Anterior cingulate cortex (tissue), 58 donors: ENCODE measurements around the gene TARDBP.
A peak's percentile ranks its signal among the peaks of the same experiment; 100 is the strongest.
"Not testable (repeated sequence)": the region's sequence is repeated elsewhere in the genome, so short reads cannot be mapped to it uniquely, and the experiment has no call there.

ENCODE experiments used
- DNase-seq, 58 donors: peaks; one replicate each; lab custom pipeline; 2025; lab: John Stamatoyannopoulos, UW

The TARDBP gene

GRCh38 chr1:11012260-11013159, at the start of gene TARDBP:
Gene TARDBP, plus strand, starts transcription at chr1:11012654. Its CDS starts 1,074 bp downstream, at chr1:11013728.
- DNase-seq: peak; percentile 23 to 96 (median 89)

DNA sequence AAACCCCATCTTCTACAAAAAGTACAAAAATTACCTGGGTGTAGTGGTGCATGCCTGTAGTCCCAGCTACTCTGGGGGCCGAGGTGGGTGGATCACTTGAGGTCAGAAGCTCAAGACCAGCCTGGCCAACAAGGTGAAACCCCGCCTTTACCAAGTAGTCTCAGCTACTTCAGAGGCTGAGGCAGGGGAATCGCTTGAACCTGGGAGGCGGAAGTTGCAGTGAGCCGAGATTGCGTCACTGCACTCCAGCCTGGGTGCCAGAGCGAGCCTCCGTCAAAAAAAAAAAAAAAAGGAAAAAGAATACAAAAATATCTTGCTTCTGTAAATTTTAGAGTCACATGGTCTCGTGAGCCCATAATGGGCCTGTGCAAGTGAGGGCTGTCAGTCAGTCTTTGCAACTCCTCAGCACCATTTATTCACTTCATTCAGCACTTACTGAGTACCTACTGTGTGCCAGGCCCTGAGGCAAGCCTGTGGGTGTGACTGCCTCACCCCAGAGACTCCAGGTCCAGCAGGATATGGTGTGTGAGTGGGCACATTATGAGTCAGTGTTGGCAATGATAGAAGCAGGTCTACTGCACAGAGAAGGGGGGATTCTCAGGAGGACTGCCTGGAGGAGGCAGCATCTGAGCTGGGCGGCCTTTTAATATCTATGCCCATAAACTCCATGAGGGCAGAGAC, 46.8 kb upstream of the TARDBP start:
- no peak for DNase-seq

DNA sequence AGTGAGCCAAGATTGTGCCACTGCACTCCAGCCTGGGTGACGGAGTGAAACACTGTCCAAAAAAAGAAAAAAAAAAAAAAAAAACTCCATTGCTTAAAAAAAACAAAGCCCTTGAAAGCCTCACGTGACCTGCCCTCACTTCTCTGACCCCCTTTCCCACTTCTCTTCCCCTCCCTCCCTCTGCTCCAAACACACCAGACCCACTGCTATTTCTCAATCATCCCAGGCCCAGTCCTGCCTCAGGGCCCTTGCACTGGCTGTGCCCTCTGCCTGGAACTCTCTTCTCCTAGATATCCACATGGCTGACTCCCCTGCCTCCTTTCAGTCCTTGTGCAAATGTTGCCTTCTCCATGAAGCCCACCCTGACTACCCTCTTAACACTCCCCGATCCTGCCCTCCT, 45.4 kb upstream of the TARDBP start:
- no peak for DNase-seq

GRCh38 chr1:10968411-10968826, 44.0 kb upstream of the TARDBP start:
- DNase-seq: peak in 1 of 58 donors; percentile 27

- peak in 2 of 58 donors; percentile 6 to 26 for DNase-seq
Measured at GRCh38 chr1:10969267-10969970, 43.0 kb upstream of the TARDBP start.

GRCh38 chr1:10969971-10970332, 42.5 kb upstream of the TARDBP start:
- no peak for DNase-seq

DNA sequence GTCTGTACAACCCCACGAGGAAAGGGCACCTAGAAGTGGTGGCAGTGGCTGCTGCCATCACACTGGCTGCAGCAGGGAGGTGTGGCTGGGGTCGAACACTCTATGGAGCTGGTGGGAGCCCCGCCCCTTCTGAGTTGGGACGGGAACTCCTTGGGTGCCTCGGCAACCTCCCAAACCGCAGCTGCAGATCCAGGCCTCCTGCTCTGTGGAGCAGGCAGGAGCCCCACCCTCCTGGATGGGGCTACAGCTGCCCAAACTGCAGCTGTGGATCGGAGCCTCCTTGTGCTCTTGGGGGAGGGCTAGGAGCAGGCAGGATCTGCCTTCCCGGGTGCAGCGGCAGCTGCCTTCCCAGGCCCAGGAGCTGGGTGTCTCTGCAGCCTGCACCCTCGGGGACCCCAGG, 38.9 kb upstream of the TARDBP start:
- DNase-seq: no peak

GRCh38 chr1:10973956-10974881, 38.2 kb upstream of the TARDBP start:
- DNase-seq: no peak

DNA sequence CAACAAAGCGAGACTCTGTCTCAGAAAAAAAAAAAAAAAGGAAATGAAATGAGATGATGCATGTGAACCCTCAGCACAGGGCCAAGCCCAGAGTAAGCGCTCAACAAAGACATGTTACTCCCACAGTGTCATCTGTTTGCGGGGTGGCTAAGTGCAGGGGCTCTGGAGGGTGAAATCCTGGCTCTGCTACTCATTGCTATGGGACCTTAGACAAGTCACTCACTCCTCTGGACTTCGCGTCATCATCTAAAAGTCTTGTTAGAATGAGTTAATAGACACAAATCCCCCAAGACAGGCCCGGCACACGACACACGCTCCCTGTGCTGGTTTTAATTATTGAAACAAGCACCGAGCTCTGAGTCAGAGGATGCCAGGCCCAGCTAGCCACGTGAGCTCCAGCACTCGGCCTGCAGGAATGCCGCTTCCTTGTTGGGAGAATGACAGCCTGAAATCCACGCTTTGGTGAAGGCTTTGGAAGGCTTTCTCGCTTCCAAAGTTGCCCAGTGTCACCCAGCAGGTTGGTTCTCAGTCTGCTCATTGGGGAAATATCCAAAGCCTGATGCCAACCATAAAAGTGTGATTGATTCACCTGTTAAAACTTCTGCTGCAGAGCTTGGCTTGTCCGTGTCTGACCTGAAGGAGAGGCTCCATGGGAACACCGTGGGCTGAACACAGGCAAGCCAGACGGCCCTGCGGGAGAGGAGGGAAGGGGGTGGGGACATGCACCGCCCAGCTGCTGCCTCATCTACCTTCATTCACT, 36.7 kb upstream of the TARDBP start:
- DNase-seq: peak in 31 of 58 donors; percentile 5 to 70 (median 23)

DNA sequence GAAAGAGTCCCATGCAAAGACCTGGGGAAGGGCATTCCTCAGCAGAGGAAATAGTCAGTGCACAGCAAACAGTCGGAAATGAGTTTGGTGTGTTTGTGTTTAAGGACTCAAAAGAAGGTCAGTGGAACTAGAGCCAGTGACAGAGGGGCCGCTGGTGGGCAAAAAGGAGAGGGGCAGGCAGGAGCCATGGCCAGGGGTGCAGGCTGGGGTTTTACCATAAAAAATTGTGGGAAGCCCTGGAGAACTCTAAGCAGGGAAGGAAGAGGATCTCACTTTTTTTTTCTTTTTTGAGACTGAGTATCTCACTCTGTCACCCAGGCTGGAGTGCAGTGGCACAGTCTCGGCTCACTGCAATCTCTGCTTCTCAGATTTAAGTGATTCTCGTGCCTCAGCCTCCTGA, 33.7 kb upstream of the TARDBP start:
- no peak for DNase-seq

- peak in 53 of 58 donors; percentile 14 to 90 (median 66) for DNase-seq
Measured at GRCh38 chr1:10979483-10979920, 33.0 kb upstream of the TARDBP start.

DNA sequence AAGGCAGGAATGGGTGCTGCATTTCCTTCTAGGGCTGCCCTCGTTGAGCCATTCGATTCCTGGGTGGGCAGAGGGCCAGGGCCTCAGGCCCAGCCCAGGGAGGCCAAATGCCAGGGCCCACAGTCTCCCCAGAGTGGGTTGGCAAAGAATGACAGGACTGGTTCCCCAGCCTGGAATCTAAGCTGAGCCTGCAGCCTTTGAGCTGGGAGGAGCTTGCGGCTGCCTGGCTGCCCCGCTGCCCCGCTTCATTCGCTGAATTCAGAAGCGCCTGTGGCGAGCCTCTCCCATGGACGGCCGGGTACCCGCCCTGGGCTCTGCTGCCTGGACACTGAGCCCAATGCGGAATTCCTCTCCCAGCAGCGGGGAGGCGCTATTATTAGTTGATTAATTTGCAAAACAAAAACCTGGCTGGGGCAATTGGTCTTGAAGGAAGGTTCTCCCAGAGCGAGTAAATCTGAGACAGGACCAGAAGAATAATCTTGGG, 32.3 kb upstream of the TARDBP start:
- DNase-seq: peak in 57 of 58 donors; percentile 28 to 94 (median 82)

- peak in 56 of 58 donors; percentile 3 to 90 (median 68) for DNase-seq
Measured at GRCh38 chr1:10980841-10981727, 31.4 kb upstream of the TARDBP start.

DNA sequence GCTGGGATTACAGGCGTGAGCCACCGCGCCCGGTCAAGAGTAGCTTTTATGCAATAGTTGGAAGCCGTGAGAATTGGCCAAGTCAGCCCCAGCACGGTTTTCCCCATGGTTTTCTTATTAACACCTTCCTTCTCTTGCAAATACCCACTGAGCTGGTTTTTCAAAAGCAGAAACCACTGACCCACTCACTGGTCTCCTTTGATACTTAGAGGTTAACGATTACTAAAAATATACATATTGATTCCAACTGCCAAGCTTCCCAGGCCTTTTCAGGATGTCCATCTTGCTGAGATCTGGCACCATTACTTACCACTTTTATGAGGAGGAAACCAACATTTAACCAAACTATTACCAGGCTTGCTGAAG, 25.9 kb upstream of the TARDBP start:
- no peak for DNase-seq

DNA sequence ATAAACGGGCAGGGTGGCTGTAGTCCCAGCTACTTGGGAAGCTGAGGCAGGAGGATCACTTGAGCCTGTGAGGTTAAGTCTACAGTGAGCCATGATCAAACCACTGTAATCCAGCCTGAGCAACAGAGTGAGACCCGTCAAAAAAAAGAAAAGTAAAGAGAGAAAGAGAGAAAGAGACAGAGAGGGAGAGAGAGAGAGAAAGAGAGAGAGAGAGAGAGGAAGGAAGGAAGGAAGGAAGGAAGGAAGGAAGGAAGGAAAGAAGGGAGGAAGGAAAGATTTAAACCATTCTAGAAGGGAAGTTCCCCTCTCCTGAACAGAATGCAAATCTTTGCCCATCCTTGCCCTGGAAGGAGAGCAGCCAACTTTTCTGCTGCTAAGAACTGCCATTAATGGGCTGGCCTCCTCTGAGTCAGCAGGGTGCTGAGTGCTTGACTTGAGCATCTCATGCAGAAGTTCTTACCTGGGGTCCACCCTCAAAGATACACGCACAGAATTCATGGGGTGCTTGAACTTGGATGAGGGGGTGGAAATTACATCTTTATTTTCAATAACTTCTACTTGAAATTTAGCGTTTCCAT, 24.5 kb upstream of the TARDBP start:
- DNase-seq: no peak

GRCh38 chr1:10989095-10989494, 23.4 kb upstream of the TARDBP start:
- no peak for DNase-seq

DNA sequence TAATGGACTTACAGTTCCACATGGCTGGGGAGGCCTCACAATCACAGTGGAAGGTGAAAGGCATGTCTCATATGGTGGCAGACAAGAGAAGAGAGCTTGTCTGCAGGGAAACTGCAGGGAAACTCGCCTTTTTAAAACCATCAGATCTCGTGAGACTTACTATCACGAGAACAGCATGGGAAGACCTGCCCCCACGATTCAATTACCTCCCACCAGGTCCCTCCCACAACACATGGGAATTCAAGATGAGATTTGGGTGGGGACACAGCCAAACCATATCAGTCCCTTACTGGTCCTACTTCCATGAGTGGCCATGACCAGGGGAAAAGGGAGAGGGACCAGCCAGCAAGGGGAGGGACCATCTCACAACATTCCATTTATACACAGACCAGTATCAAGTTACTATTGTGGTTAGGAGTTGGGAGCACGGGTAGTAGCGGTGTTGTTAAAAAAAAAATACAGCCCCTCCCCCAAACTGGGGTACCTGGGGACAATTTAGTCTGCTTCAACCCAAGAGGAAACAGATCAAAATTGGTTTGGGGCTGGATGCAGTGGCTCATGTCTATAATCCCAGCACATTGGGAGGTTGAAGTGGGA, 22.4 kb upstream of the TARDBP start:
- not testable (repeated sequence) for DNase-seq
